ENCODE results near the gene TAX1BP3. TPM values are rescaled to one million over a fixed set of nuclear protein-coding genes. Genes with fewer than 3 reads are reported as not detected.

The TAX1BP3 gene
- total and polyA plus RNA-seq, 2 of the 13 experiments (the other 11 are each of a cell fraction or from before 2014, with no cell fraction given) = 16.7 to 45.1 TPM

DNA sequence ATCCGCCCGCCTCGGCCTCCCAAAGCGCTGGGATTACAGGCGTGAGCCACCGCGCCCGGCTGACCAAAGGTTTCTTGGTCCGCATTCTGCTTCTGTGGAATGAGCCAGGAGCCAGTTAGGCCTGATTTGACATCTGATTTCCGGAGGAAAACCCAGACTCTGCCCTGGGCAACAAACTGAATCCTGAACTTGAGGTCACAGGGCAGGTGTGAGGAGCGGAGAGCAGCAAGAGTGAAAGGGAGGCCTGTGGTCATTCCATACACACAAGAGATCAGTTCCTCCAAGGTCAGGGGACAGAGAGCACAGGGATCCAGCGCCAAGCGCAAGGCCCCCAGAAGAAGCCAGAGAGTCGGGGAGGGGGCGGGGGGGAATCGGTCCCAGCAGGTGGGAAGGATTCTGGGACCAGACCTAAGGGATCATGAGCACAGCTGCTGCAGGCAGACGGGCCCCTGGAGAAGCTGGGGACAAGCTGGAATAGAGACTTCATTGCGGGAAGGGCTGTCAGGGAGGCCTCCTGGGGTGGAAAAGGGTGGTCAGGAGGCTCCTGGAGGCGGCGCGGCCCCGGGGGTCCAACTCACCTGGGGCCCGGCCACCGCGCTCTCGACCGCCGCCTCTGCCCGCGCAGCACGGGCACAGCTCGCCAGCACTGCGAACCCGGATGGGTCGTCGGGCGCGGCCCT is 32.8 kb downstream of the TAX1BP3 start (continued):
- TF ChIP-seq PRDM15 (CRISPR knock-in tag; IDR thresholded peaks at IDR 0.05) (no peak), CREB1 (IDR thresholded peaks at IDR 0.05) (no peak), CREB1 (CRISPR knock-in tag; IDR thresholded peaks at IDR 0.05) (no peak), MAF1 (CRISPR knock-in tag; IDR thresholded peaks at IDR 0.05; ENCODE audit: borderline replicate concordance) (no peak), HNRNPL (IDR thresholded peaks at IDR 0.05; ENCODE audit: low read depth, low read length) (no peak), THYN1 (CRISPR knock-in tag; IDR thresholded peaks at IDR 0.05; ENCODE audit: borderline replicate concordance, low read depth) (0 out of 2 replicates have a peak, but pooled peaks have one; percentile 14), ZFP41 (CRISPR knock-in tag; IDR thresholded peaks at IDR 0.05; ENCODE audit: borderline replicate concordance) (no peak), CENPX (CRISPR knock-in tag; IDR thresholded peaks at IDR 0.05) (no peak), ZNF616 (CRISPR knock-in tag; IDR thresholded peaks at IDR 0.05; ENCODE audit: low read depth) (no peak), ZNF879 (CRISPR knock-in tag; IDR thresholded peaks at IDR 0.05) (peak; percentile 49; the same call in 1 of the 2 replicates), TIGD3 (CRISPR knock-in tag; IDR thresholded peaks at IDR 0.05; ENCODE audit: borderline replicate concordance) (no peak), JUN (CRISPR knock-in tag; IDR thresholded peaks at IDR 0.05) (no peak), DPF2 (CRISPR knock-in tag; IDR thresholded peaks at IDR 0.05; ENCODE audit: borderline replicate concordance, low read depth) (no peak), RBAK (CRISPR knock-in tag; IDR thresholded peaks at IDR 0.05) (no peak), POGZ (CRISPR knock-in tag; IDR thresholded peaks at IDR 0.05) (no peak), PHF21A (CRISPR knock-in tag; IDR thresholded peaks at IDR 0.05) (no peak; the same call in 1 of the 2 replicates), MAFF (IDR thresholded peaks at IDR 0.05; ENCODE audit: low read depth, low read length) (no peak)
- TF ChIP-seq, protein P1, sequence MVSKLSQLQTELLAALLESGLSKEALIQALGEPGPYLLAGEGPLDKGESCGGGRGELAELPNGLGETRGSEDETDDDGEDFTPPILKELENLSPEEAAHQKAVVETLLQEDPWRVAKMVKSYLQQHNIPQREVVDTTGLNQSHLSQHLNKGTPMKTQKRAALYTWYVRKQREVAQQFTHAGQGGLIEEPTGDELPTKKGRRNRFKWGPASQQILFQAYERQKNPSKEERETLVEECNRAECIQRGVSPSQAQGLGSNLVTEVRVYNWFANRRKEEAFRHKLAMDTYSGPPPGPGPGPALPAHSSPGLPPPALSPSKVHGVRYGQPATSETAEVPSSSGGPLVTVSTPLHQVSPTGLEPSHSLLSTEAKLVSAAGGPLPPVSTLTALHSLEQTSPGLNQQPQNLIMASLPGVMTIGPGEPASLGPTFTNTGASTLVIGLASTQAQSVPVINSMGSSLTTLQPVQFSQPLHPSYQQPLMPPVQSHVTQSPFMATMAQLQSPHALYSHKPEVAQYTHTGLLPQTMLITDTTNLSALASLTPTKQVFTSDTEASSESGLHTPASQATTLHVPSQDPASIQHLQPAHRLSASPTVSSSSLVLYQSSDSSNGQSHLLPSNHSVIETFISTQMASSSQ (IDR thresholded peaks at IDR 0.05; ENCODE audit: low read depth) = no peak
- TF ChIP-seq, protein P1 (CRISPR knock-in tag; IDR thresholded peaks at IDR 0.05; ENCODE audit: borderline replicate concordance) = no peak
